DND-41 (cell line): Measurements from ENCODE around the gene FBXO33.

ENCODE experiments used
- ATAC-seq: fragments of 200-7000 bp; cut with Tn5 transposase; 3 replicates; pipeline ENCODE4 v1.9.1; 2021; ENCODE audit warnings: low read depth; ENCODE audit not compliant: insufficient read depth
- DNase-seq: peaks from one replicate; pipeline ENCODE4 v3.0.0-alpha.2; 2020
- H2AFZ ChIP-seq: 2 replicates; pipeline ENCODE4 v1.6.0; 2012; ENCODE audit warnings: low read depth, low read length
- H3K27ac ChIP-seq: 2 replicates; pipeline ENCODE4 v1.5.1; 2012; ENCODE audit warnings: low read length, inconsistent platforms
- H3K27me3 ChIP-seq: fragments of 200-600 bp; sonication (generic); 2 replicates; pipeline ENCODE4 v1.6.0; 2012; ENCODE audit warnings: low read length, mild to moderate bottlenecking, inconsistent platforms; ENCODE audit not compliant: insufficient read depth, poor library complexity
- H3K36me3 ChIP-seq: 2 replicates; pipeline ENCODE4 v1.5.1; 2012; ENCODE audit warnings: low read length, inconsistent platforms; ENCODE audit not compliant: insufficient read depth
- H3K4me1 ChIP-seq: 2 replicates; pipeline ENCODE4 v1.5.1; 2012; ENCODE audit warnings: mild to moderate bottlenecking, low read length; ENCODE audit not compliant: insufficient read depth
- H3K4me2 ChIP-seq: 2 replicates; pipeline ENCODE4 v1.6.0; 2012; ENCODE audit warnings: mild to moderate bottlenecking, moderate library complexity, low read length, inconsistent platforms; ENCODE audit not compliant: insufficient read depth
- H3K4me3 ChIP-seq, 2 experiments: fragments of 200-600 bp in 1 of 2; shearing (Covaris generic) in 1 of 2; 2 replicates each; pipeline ENCODE4 v1.5.1; 2012 to 2016; ENCODE audit warnings: inconsistent platforms in 2 of 2, low read length in 2 of 2, mild to moderate bottlenecking in 2 of 2, low read depth in 1 of 2, moderate library complexity in 1 of 2
- H3K79me2 ChIP-seq: 2 replicates; pipeline ENCODE4 v1.6.0; 2012; ENCODE audit warnings: low read length, inconsistent platforms; ENCODE audit not compliant: insufficient read depth
- H3K9ac ChIP-seq: 2 replicates; pipeline ENCODE4 v1.6.0; 2012; ENCODE audit warnings: low read depth, mild to moderate bottlenecking, inconsistent platforms, low read length, moderate library complexity
- H3K9me3 ChIP-seq: 2 replicates; pipeline ENCODE4 v1.5.1; 2012; ENCODE audit warnings: low read length, moderate library complexity, mild to moderate bottlenecking, inconsistent platforms; ENCODE audit not compliant: insufficient read depth, severe bottlenecking
- H4K20me1 ChIP-seq: 2 replicates; pipeline ENCODE4 v1.6.0; 2012; ENCODE audit warnings: low read length; ENCODE audit not compliant: insufficient read depth
- CTCF ChIP-seq: IDR thresholded peaks from 2 replicates; pipeline ENCODE4 v1.5.1; 2012; ENCODE audit warnings: borderline replicate concordance, low read length, moderate library complexity, mild to moderate bottlenecking; ENCODE audit not compliant: poor library complexity, severe bottlenecking; ENCODE audit errors: extremely low read depth
- EZH2 ChIP-seq: IDR thresholded peaks from 3 replicates; pipeline ENCODE4 v1.6.1; 2012; ENCODE audit warnings: borderline replicate concordance, low read depth, mild to moderate bottlenecking, moderate library complexity, low read length, inconsistent platforms; ENCODE audit not compliant: severe bottlenecking

FBXO33 gene

GRCh38 chr14:39454906-39455539 is 22.8 kb upstream of the FBXO33 start:
- no peak overlapping the region for H3K4me2 ChIP-seq
- no peaks in the 10 kb centered on the region for H3K27me3 ChIP-seq
- no peaks in the 10 kb centered on the region for H4K20me1 ChIP-seq
- no peak overlapping the region for H3K4me3 ChIP-seq
- H3K27ac ChIP-seq, result no peak overlapping the region
- no peaks in the 10 kb centered on the region for H3K36me3 ChIP-seq
- DNase-seq (no peak), ATAC-seq (no peak)
- H3K9ac ChIP-seq, result no peak overlapping the region
- no peaks in the 10 kb centered on the region for H3K4me1 ChIP-seq
- H2AFZ ChIP-seq, result no peak overlapping the region
- H3K9me3 ChIP-seq, result no peaks in the 10 kb centered on the region
- no peak for TF ChIP-seq CTCF
- no peak for TF ChIP-seq EZH2
- no peaks in the 10 kb centered on the region for H3K79me2 ChIP-seq

- Histone ChIP-seq H3K79me2 (no peaks in the 10 kb centered on the region), H3K27me3 (no peaks in the 10 kb centered on the region), H4K20me1 (no peaks in the 10 kb centered on the region), H3K4me3 (no peak overlapping the region), H3K36me3 (no peaks in the 10 kb centered on the region), H3K4me1 (no peaks in the 10 kb centered on the region), H3K27ac (no peak overlapping the region), H3K9me3 (no peaks in the 10 kb centered on the region), H2AFZ (no peak overlapping the region), H3K4me2 (no peak overlapping the region), H3K9ac (no peak overlapping the region)
- TF ChIP-seq CTCF, result no peak
- no peak for TF ChIP-seq EZH2
- no peak for DNase-seq
- no peak for ATAC-seq
Observed at GRCh38 chr14:39452680-39453079, 20.4 kb upstream of the FBXO33 start.

GRCh38 chr14:39451811-39452210 is 19.6 kb upstream of the FBXO33 start:
- no peak overlapping the region for H3K4me3 ChIP-seq
- no peak overlapping the region for H3K4me2 ChIP-seq
- no peak for DNase-seq
- H3K79me2 ChIP-seq, result no peaks in the 10 kb centered on the region
- no peaks in the 10 kb centered on the region for H3K27me3 ChIP-seq
- H3K4me1 ChIP-seq, result no peaks in the 10 kb centered on the region
- no peaks in the 10 kb centered on the region for H3K36me3 ChIP-seq
- H3K9ac ChIP-seq, result no peak overlapping the region
- TF ChIP-seq CTCF (no peak), EZH2 (no peak)
- H3K27ac ChIP-seq, result no peak overlapping the region
- no peaks in the 10 kb centered on the region for H4K20me1 ChIP-seq
- ATAC-seq, result no peak
- H2AFZ ChIP-seq, result no peak overlapping the region
- H3K9me3 ChIP-seq, result no peaks in the 10 kb centered on the region

- ATAC-seq, result no peak
- H3K4me3 ChIP-seq, result no peak overlapping the region
- H4K20me1 ChIP-seq, result no peaks in the 10 kb centered on the region
- H3K79me2 ChIP-seq, result no peaks in the 10 kb centered on the region
- no peak for DNase-seq
- no peak overlapping the region for H3K27ac ChIP-seq
- no peak overlapping the region for H3K4me2 ChIP-seq
- H3K27me3 ChIP-seq, result no peaks in the 10 kb centered on the region
- no peaks in the 10 kb centered on the region for H3K4me1 ChIP-seq
- no peaks in the 10 kb centered on the region for H3K36me3 ChIP-seq
- TF ChIP-seq CTCF (no peak), EZH2 (no peak)
- H3K9ac ChIP-seq, result no peak overlapping the region
- H3K9me3 ChIP-seq, result peaks cover 4% of the 10 kb centered on the region
- no peak overlapping the region for H2AFZ ChIP-seq
Observed at GRCh38 chr14:39447175-39447661, 15.0 kb upstream of the FBXO33 start.
